OCI-LY7 (cell line): Measurements from ENCODE around the gene RUVBL1. TPM values are rescaled to one million over a fixed set of nuclear protein-coding genes. Genes with fewer than 3 reads are reported as not detected.

Experiments used
- BruUV-seq: library from RNA; stranded (reverse); fragments of 400-500 nt; replicated peaks from 2 replicates; lab custom pipeline; 2021; lab: Mats Ljungman, UMichigan
- CTCF ChIA-PET: fragments of 300-600 bp; sonication (Branson Sonifier 250); formaldehyde crosslinking; loops from one replicate; lab custom pipeline; 2022; ENCODE audit warnings: antibody characterized with exemption; ENCODE audit not compliant: unreplicated experiment; lab: Charles Lee
- POLR2A ChIA-PET: fragments of 300-600 bp; sonication (Branson Sonifier 250); formaldehyde crosslinking; loops from one replicate; lab custom pipeline; 2022; ENCODE audit warnings: antibody characterized with exemption; lab: Charles Lee
- DNase-seq: peaks from one replicate; pipeline ENCODE4 v3.0.0-alpha.2; 2015; ENCODE audit warnings: low spot score
- H2AFZ ChIP-seq: fragments of 200-600 bp; sonication (generic), shearing (Covaris generic); 2 replicates; pipeline ENCODE4 v1.6.1; 2014; ENCODE audit warnings: mild to moderate bottlenecking, antibody characterized with exemption, low read length, moderate library complexity
- H3K27ac ChIP-seq: fragments of 200-600 bp; sonication (generic); 2 replicates; pipeline ENCODE4 v1.5.1; 2014; ENCODE audit warnings: mixed run types, low read depth, mild to moderate bottlenecking, moderate library complexity, low read length, inconsistent platforms; ENCODE audit not compliant: poor library complexity, severe bottlenecking
- H3K36me3 ChIP-seq: fragments of 200-600 bp; sonication (generic); 2 replicates; pipeline ENCODE4 v1.6.1; 2014; ENCODE audit warnings: mild to moderate bottlenecking, antibody characterized with exemption, low read length, moderate library complexity, mixed read lengths; ENCODE audit not compliant: insufficient read depth
- H3K4me1 ChIP-seq: fragments of 200-600 bp; sonication (generic); 2 replicates; pipeline ENCODE4 v1.5.1; 2014; ENCODE audit warnings: mild to moderate bottlenecking, low read length; ENCODE audit not compliant: insufficient read depth, poor library complexity, severe bottlenecking
- H3K4me2 ChIP-seq: fragments of 200-600 bp; sonication (generic); 2 replicates; pipeline ENCODE4 v1.6.1; 2014; ENCODE audit warnings: mild to moderate bottlenecking, low read length
- H3K4me3 ChIP-seq: fragments of 200-600 bp; sonication (generic); 2 replicates; pipeline ENCODE4 v1.5.1; 2014; ENCODE audit warnings: mild to moderate bottlenecking, low read depth, low read length; ENCODE audit not compliant: poor library complexity, severe bottlenecking
- H3K79me2 ChIP-seq: fragments of 200-600 bp; sonication (generic); 2 replicates; pipeline ENCODE4 v1.6.1; 2016; ENCODE audit warnings: low read depth, mild to moderate bottlenecking, low read length, moderate library complexity, mixed read lengths; ENCODE audit not compliant: insufficient read depth
- H3K9me2 ChIP-seq: fragments of 200-600 bp; sonication (generic); 2 replicates; pipeline ENCODE4 v1.6.1; 2016; ENCODE audit warnings: mild to moderate bottlenecking, low read length, mixed read lengths; ENCODE audit not compliant: insufficient read depth
- H3K9me3 ChIP-seq: fragments of 200-600 bp; sonication (generic); 2 replicates; pipeline ENCODE4 v1.6.1; 2014; ENCODE audit warnings: mild to moderate bottlenecking, mixed run types, low read length, mixed read lengths
- H4K20me1 ChIP-seq: fragments of 200-600 bp; sonication (generic); 2 replicates; pipeline ENCODE4 v1.6.1; 2014; ENCODE audit warnings: mild to moderate bottlenecking, antibody characterized with exemption, low read length, moderate library complexity, mixed read lengths; ENCODE audit not compliant: insufficient read depth
- CTCF ChIP-seq: fragments of 200-600 bp; sonication (generic); conservative IDR thresholded peaks from 2 replicates; pipeline ENCODE4 v1.5.1; 2014; ENCODE audit warnings: mild to moderate bottlenecking, antibody characterized with exemption, low read length, moderate library complexity, mixed read lengths
- EZH2phosphoT487 ChIP-seq: fragments of 200-600 bp; sonication (generic); IDR thresholded peaks from 2 replicates; pipeline ENCODE4 v1.6.1; 2018; ENCODE audit warnings: low read depth, borderline replicate concordance, mild to moderate bottlenecking, mixed run types, antibody characterized with exemption, low read length, moderate library complexity, mixed read lengths
- intact Hi-C: fragments of 100-400 bp; cut with micrococcal nuclease; formaldehyde crosslinking; loops from one replicate; pipeline ENCODE4 v1.10.0; 2022; ENCODE audit not compliant: unreplicated experiment
- total RNA-seq, 2 experiments: library from RNA; depleted of rRNA in 1 of 2; stranded (reverse); fragments of >200 nt in 1 of 2; shearing (Covaris generic) in 1 of 2; gene quantifications; 2 replicates each; pipeline ENCODE4 v1.2.3, GENCODE V29; 2014 to 2022

The RUVBL1 gene
- total RNA-seq, 2 experiments from 2014 or later = 91.4 to 103 TPM

GRCh38 chr3:128070898-128071591 is 52.6 kb downstream of the RUVBL1 start:
- no peaks in the 10 kb centered on the region for H3K79me2 ChIP-seq
- no peak overlapping the region for H3K27ac ChIP-seq
- no peaks in the 10 kb centered on the region for H3K9me3 ChIP-seq
- no peaks in the 10 kb centered on the region for H3K9me2 ChIP-seq
- H3K36me3 ChIP-seq = peaks cover 97% of the 10 kb centered on the region
- H3K4me1 ChIP-seq = no peaks in the 10 kb centered on the region
- no peaks in the 10 kb centered on the region for H4K20me1 ChIP-seq
- TF ChIP-seq CTCF (no peak), EZH2phosphoT487 (no peak)
- no peak overlapping the region for H3K4me2 ChIP-seq
- BruUV-seq = no TSS peak
- H3K4me3 ChIP-seq = no peak overlapping the region
- POLR2A ChIA-PET = no interaction called here
- CTCF ChIA-PET = no interaction called here
- no peak for DNase-seq
- intact Hi-C loops = no loop called here
- H2AFZ ChIP-seq = no peak overlapping the region

- Histone ChIP-seq H3K9me3 (no peaks in the 10 kb centered on the region), H3K27ac (no peak overlapping the region), H4K20me1 (peaks cover 3% of the 10 kb centered on the region; the same call in 1 of the 2 replicates), H3K4me2 (no peak overlapping the region), H3K79me2 (no peaks in the 10 kb centered on the region), H3K36me3 (peaks cover 100% of the 10 kb centered on the region), H2AFZ (no peak overlapping the region), H3K9me2 (no peaks in the 10 kb centered on the region), H3K4me1 (no peaks in the 10 kb centered on the region), H3K4me3 (no peak overlapping the region)
- intact Hi-C loops = no loop called here
- TF ChIP-seq CTCF (no peak), EZH2phosphoT487 (no peak)
- ChIA-PET CTCF (no interaction called here), POLR2A (no interaction called here)
- no peak for DNase-seq
- BruUV-seq = no TSS peak
Measured at GRCh38 chr3:128069271-128069670, 54.3 kb downstream of the RUVBL1 start.

GRCh38 chr3:128068156-128068620 is 55.4 kb downstream of the RUVBL1 start:
- no peak overlapping the region for H3K27ac ChIP-seq
- intact Hi-C loops = no loop called here
- H2AFZ ChIP-seq = no peak overlapping the region
- H3K9me3 ChIP-seq = no peaks in the 10 kb centered on the region
- H4K20me1 ChIP-seq = peaks cover 3% of the 10 kb centered on the region; the same call in 1 of the 2 replicates
- TF ChIP-seq EZH2phosphoT487 (no peak), CTCF (peak; percentile 81)
- ChIA-PET POLR2A (interaction anchor here (0.5 kb wide), 2 partner anchors 357 to 388 kb away, joined by 3 to 4 read pairs; no protein-coding TSS in a partner anchor), CTCF (no interaction called here)
- H3K4me2 ChIP-seq = no peak overlapping the region
- BruUV-seq = no TSS peak
- H3K79me2 ChIP-seq = no peaks in the 10 kb centered on the region
- no peaks in the 10 kb centered on the region for H3K4me1 ChIP-seq
- H3K36me3 ChIP-seq = peaks cover 100% of the 10 kb centered on the region
- no peaks in the 10 kb centered on the region for H3K9me2 ChIP-seq
- peak; percentile 63 for DNase-seq
- no peak overlapping the region for H3K4me3 ChIP-seq
